NCI-H2227 treated with DMSO at 0.1 percent for 48 hours (cell line): ENCODE data around the gene ATP2A3.

Experiments used
- DNase-seq: peaks from one replicate; lab custom pipeline; 2025; lab: John Stamatoyannopoulos, UW

The ATP2A3 gene

GRCh38 chr17:3972931-3973330 is 8.7 kb upstream of the ATP2A3 start:
- no peak for DNase-seq

- no peak for DNase-seq
These were observed 8.1 kb upstream of the ATP2A3 start for GRCh38 chr17:3972281-3972731.

- no peak for DNase-seq
These were observed 6.4 kb upstream of the ATP2A3 start for GRCh38 chr17:3970668-3971067.

- no peak for DNase-seq
These were observed 5.7 kb upstream of the ATP2A3 start for GRCh38 chr17:3969963-3970362.

DNA sequence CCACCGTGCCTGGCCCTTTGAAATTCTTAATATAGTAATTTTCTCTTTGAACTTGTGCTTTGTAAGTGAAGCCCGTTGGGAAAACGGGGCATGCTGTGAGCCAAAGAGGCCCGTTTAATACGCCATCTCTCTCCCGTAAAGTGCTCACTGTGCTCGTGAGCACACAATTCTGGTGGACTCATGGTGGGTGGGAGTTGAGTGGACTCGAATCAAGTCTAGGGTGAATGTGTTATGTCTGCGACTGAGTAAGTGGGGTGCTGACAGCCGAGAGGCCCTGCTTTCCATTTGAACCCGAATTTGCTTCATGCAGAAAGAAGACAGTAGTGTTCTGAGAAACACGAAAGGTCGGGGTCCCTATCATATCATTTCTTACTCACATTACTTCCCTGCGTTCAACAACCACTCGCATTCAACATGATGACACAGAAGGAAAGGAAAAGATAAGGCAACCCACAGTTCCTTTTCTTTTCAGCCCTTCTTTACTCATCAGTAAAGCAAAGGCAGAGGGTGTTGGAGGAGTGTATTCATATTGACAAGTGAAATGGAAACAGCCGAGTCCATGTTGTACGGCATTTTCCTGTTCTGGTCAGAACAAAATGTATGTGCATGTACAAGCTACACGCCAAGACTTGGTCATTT is 4.8 kb upstream of the ATP2A3 start:
- no peak for DNase-seq

GRCh38 chr17:3968015-3968414 is 3.8 kb upstream of the ATP2A3 start:
- DNase-seq: no peak

- DNase-seq: no peak
These were observed 2.6 kb upstream of the ATP2A3 start for GRCh38 chr17:3966720-3967363.

DNA sequence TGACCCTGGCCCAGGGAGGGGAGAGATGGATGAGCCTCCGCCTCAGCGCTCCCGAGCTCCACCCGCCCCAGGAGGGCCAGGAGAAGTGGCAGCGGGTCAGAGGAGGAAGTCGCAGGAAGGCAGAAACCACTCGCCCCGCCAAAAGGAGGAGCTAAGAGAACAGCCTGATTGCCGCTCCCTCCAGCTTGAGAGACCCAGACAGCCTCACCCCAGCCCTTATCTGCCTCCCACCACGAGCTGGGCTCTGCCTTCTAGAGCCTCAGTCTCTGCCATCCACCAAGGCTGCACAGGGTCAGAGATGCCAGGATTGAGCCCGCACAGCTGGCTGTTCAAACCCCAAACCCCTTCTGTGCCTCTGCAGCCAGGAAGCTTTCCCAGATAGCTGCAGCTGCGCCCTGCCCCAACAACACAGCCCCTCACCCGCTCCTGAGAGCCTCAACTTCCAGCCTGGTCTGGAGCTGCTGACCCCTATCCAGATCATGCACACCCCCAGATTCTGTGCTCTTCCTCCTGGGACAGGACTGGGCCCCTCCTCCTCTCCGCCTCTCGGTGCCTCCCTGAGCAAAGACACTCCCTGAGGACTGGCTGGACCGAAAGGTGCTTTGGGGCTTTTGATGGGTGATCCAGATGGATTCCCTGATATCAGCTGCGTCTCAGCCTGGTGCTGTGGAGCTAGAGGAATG is 1.0 kb upstream of the ATP2A3 start:
- DNase-seq: peak; percentile 11

GRCh38 chr17:3963237-3964201 is 718 bp downstream of the ATP2A3 start:
- no peak for DNase-seq

DNA sequence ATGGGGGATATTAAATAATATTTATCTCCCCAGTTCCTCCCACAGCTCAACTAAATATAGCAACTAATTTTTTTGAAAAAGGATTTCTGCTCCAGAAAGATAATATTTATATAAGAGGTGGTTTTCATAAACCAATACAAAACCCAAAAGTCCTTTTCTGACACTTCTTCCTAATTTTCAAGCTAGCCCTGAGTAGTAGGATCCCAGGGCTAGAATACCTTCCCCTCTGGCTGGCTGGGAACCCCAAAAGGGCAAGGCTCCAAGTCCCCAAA is 1.3 kb downstream of the ATP2A3 start:
- DNase-seq: no peak

- no peak for DNase-seq
These were observed 1.8 kb downstream of the ATP2A3 start for GRCh38 chr17:3962217-3962964.

DNA sequence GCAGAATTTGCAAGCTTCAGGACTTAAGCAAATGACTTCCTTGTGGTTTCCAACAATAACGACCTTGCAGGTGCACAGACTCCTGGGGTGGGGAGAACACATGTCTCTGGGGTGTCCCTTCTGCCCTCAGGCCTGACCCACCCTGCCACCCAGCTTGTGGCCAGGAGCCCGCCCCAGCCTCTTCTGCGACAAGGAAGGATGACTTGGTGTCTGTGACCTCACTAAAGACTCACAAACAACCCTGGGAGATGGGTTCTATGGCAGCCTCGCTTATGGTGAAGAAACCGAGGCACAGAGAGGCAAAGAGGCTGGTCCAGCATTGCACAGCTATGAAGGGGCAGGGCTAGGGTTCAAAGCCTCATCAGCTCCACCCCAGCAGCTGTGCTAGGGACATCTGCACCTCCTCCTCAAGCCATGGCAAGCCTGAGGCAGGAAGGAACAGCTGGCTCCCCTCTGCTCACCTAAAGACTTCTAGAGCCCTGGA is 2.6 kb downstream of the ATP2A3 start:
- no peak for DNase-seq

GRCh38 chr17:3960764-3961163 is 3.5 kb downstream of the ATP2A3 start:
- DNase-seq: no peak

DNA sequence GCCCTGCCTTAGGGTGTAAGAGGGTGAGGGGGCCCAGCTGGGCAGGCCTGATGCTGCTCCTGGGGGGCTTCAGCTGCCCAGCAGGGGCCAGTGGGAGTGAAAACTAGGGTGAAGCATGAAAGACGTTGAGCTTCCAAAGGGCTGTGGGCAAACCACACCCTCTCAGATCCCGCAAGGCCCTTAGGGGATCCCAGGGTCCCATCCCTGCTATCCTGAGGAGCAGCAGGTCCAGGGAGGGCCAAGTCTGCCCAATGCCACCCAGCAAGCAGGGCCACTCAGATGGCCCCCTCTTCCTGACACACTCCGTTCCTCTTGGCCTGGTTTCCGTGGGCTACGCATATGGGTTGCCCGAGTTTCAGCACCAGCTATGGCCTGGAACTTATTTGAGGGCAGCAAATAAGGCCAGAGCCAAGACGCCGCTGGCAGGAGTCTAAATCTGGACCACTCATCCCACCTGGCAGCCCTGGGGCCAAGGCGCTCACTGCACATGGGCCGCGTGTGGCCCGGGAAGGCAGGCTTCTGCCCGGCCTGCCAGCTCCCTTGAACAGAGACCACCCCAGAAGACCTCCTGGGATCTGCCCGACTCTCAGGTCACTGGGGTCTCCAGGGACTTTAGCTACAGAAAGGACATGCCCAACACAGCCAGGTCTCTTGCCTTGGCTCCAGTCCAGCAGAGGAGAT is 4.2 kb downstream of the ATP2A3 start:
- DNase-seq: no peak

GRCh38 chr17:3959295-3959899 is 4.8 kb downstream of the ATP2A3 start:
- no peak for DNase-seq

- no peak for DNase-seq
These were observed 6.3 kb downstream of the ATP2A3 start for GRCh38 chr17:3957735-3958599.

DNA sequence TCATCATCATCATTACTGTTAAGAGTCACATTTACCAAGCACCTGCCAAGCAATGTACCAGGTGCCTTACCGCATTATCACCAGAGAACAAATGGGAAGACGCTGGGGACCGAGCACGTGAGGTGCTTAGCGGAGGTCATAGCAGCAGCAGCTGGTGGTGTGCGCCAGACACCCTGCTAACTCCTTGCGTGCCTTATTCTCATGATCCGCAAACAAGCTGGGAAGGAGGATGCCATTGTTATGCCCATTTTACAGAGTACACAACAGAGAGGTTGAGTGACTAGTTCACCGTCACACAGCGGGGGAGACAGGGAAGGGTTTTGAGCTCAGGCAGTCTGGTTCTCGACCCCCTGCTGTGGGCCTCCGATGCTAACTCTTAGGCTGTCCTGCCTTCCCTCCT is 7.3 kb downstream of the ATP2A3 start:
- no peak for DNase-seq

GRCh38 chr17:3956327-3956957 is 7.8 kb downstream of the ATP2A3 start:
- no peak for DNase-seq

DNA sequence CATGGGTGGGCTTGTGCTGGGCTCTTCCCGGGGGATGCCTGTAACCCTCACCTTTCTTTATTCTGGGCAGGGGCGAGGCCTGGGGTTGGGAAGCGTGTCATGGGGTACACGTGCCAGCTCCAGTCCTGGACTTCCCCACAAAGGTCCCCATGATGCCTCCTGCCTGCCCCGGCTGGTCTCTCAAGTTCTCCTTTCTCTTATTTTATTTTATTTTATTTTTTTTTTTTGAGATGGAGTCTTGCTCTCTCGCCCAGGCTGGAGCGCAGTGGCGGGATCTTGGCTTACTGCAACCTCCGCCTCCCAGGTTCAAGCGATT is 8.6 kb downstream of the ATP2A3 start:
- DNase-seq: no peak
